ENCODE results near the gene DAZAP1.

The DAZAP1 gene

DNA sequence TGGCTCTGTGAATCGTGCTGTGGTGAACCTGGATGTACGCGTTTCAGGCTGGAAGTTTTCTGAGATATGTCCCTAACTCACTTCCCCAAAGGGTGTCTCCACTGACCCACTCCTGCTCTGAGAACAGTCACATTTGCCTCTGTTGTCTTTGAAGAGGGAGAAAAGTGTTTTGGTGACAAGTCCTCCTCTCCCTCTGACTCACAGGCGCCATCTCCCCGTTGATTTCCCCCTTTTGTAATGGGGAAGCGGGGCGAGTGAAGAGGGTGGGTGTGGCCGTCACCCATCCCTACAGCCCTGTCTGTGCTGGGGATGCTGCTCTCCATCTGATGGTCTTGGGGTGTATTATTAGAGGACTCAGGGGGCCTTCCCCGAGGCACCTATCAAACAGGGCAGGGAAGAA is 52.1 kb downstream of the DAZAP1 start:
- no peak for DNase-seq (ENCODE audit: low spot score)

DNA sequence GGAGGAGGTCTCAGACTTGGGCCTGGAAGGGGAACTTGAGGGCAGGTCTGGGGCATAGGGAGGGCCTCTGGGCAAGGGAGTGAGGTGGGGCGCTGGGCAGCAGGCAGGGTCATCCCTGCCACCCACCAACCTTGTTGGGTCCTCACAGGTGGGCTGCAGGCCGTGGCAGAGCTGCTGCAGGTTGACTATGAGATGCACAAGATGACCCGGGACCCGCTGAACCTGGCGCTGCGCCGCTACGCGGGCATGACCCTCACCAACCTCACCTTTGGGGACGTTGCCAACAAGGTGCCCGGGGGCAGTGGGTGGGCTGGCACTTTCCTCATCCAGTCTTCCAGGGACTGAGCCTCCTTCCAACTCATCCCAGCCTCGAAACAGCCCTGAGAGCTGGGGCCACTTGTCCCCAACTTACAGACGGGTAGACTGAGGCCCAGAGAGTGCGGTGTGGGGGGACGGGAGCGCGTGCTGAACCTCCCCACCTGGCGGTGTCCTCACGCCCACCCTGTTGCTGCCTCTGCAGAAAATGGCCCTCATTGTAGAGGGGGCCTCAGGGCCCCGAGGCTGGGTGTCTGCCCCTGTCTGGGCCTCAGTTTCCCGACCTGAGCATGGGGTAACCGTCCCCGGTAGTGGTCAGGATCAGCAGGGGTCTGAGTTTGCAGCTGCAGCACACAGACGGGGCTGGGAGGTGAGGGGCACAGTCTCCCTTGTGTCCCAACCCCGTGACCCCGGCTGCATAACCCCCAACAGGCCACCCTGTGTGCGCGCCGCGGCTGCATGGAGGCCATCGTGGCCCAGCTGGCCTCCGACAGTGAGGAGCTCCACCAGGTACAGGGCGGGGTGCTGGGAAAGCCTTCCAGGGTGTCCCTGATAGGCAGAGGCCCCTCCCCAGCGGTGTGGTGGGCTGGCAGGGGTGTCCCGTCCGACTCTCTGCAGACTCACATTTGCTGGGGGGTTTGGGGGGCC is 52.9 kb downstream of the DAZAP1 start:
- no peak for DNase-seq (ENCODE audit: low spot score)

DNA sequence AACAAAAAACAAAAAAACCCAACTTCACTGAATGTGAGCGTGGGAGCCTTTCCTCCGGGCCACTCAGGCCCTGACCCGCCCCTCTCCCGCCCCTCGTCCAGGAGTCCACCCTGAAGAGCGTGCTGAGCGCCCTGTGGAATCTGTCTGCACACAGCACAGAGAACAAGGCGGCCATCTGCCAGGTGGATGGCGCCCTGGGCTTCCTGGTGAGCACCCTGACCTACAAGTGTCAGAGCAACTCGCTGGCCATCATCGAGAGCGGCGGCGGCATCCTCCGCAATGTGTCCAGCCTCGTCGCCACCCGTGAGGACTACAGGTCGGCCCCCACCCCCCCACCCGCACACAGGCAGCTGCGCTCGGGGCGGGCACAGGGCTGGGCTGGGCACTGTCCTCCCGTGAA is 54.5 kb downstream of the DAZAP1 start:
- DNase-seq (ENCODE audit: low spot score), result no peak

DNA sequence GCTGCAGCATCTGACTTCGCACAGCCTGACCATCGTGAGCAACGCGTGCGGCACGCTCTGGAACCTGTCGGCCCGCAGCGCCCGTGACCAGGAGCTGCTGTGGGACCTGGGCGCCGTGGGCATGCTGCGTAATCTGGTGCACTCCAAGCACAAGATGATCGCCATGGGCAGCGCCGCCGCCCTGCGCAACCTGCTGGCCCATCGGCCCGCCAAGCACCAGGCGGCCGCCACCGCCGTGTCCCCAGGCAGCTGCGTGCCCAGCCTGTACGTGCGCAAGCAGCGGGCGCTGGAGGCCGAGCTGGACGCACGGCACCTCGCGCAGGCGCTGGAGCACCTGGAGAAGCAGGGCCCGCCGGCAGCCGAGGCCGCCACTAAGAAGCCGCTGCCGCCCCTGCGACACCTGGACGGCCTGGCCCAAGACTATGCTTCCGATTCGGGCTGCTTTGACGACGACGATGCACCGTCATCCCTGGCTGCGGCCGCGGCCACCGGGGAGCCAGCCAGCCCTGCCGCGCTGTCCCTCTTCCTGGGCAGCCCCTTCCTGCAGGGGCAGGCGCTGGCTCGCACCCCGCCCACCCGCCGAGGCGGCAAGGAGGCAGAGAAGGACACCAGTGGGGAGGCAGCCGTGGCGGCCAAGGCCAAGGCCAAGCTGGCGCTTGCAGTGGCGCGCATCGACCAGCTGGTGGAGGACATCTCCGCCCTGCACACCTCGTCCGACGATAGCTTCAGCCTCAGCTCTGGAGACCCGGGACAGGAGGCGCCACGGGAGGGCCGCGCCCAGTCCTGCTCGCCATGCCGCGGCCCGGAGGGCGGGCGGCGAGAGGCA is 58.0 kb downstream of the DAZAP1 start:
- peak; percentile 63 for DNase-seq (ENCODE audit: low spot score)

DNA sequence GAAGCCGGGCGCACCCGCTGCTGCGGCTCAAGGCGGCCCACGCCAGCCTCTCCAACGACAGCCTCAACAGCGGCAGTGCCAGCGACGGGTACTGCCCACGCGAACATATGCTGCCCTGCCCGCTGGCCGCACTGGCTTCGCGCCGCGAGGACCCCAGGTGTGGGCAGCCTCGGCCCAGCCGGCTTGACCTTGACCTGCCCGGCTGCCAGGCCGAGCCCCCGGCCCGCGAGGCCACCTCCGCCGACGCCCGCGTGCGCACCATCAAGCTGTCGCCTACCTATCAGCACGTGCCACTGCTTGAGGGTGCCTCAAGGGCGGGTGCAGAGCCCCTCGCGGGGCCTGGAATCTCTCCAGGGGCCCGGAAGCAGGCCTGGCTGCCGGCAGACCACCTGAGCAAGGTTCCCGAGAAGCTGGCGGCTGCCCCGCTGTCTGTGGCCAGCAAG is 58.7 kb downstream of the DAZAP1 start:
- no peak for DNase-seq (ENCODE audit: low spot score)

DNA sequence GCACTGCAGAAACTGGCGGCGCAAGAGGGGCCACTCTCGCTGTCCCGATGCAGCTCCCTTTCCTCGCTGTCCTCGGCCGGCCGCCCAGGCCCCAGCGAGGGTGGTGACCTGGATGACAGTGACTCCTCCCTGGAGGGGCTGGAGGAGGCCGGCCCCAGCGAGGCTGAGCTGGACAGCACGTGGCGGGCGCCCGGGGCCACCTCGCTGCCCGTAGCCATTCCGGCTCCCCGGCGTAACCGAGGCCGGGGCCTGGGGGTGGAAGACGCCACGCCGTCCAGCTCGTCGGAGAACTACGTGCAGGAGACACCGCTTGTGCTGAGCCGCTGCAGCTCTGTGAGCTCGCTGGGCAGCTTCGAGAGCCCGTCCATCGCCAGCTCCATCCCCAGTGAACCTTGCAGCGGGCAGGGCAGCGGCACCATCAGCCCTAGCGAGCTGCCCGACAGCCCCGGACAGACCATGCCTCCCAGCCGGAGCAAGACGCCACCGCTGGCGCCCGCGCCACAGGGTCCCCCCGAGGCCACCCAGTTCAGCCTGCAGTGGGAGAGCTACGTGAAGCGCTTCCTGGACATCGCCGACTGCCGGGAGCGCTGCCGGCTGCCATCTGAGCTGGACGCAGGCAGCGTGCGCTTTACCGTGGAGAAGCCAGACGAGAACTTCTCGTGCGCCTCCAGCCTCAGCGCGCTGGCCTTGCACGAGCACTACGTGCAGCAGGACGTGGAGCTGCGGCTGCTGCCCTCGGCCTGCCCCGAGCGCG is 59.3 kb downstream of the DAZAP1 start:
- no peak for DNase-seq (ENCODE audit: low spot score)

DNA sequence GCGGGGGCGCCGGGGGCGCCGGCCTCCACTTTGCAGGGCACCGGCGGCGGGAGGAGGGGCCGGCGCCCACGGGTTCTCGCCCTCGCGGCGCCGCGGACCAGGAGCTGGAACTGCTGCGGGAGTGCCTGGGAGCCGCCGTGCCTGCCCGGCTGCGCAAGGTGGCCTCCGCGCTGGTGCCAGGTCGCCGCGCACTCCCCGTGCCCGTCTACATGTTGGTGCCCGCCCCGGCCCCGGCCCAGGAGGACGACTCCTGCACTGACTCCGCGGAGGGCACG is 59.8 kb downstream of the DAZAP1 start:
- no peak for DNase-seq (ENCODE audit: low spot score)

DNA sequence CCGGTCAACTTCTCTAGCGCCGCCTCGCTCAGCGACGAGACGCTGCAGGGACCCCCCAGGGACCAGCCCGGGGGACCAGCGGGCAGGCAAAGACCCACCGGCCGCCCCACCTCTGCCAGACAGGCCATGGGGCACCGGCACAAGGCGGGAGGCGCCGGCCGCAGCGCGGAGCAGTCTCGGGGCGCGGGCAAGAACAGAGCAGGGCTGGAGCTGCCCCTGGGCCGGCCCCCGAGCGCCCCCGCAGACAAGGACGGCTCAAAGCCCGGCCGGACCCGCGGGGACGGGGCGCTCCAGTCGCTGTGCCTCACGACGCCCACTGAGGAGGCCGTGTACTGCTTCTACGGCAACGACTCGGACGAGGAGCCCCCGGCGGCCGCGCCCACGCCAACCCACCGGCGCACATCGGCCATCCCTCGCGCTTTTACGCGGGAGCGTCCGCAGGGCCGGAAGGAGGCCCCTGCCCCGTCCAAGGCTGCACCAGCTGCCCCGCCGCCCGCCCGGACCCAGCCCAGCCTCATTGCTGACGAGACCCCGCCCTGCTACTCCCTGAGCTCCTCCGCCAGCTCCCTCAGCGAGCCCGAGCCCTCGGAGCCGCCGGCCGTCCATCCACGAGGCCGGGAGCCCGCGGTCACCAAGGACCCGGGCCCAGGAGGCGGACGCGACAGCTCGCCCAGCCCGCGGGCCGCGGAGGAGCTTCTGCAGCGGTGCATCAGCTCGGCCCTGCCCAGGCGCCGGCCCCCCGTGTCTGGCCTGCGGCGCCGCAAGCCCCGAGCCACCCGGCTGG is 60.3 kb downstream of the DAZAP1 start:
- DNase-seq (ENCODE audit: low spot score), result no peak

DNA sequence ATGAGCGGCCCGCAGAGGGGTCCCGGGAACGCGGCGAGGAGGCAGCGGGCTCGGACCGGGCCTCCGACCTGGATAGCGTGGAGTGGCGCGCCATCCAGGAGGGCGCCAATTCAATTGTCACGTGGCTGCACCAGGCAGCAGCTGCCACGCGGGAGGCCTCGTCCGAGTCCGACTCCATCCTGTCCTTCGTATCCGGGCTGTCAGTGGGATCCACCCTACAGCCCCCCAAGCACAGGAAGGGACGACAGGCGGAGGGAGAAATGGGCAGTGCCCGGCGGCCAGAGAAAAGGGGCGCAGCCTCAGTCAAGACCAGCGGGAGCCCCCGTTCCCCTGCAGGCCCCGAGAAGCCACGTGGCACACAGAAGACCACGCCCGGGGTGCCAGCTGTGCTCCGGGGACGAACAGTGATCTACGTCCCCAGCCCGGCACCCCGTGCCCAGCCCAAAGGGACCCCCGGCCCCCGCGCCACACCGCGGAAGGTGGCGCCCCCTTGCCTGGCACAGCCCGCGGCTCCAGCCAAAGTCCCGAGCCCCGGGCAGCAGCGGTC is 61.0 kb downstream of the DAZAP1 start:
- DNase-seq (ENCODE audit: low spot score), result no peak

DNA sequence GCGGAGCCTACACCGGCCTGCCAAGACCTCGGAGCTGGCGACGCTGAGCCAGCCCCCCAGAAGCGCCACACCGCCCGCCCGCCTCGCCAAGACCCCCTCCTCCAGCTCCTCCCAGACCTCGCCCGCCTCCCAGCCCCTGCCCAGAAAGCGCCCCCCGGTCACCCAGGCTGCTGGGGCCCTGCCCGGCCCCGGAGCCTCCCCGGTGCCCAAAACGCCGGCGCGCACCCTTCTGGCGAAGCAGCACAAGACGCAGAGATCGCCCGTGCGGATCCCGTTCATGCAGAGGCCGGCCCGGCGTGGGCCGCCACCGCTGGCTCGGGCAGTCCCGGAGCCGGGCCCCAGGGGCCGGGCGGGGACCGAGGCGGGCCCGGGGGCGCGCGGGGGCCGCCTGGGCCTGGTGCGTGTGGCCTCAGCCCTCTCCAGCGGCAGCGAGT is 61.5 kb downstream of the DAZAP1 start:
- peak; percentile 79 for DNase-seq (ENCODE audit: low spot score)

DNA sequence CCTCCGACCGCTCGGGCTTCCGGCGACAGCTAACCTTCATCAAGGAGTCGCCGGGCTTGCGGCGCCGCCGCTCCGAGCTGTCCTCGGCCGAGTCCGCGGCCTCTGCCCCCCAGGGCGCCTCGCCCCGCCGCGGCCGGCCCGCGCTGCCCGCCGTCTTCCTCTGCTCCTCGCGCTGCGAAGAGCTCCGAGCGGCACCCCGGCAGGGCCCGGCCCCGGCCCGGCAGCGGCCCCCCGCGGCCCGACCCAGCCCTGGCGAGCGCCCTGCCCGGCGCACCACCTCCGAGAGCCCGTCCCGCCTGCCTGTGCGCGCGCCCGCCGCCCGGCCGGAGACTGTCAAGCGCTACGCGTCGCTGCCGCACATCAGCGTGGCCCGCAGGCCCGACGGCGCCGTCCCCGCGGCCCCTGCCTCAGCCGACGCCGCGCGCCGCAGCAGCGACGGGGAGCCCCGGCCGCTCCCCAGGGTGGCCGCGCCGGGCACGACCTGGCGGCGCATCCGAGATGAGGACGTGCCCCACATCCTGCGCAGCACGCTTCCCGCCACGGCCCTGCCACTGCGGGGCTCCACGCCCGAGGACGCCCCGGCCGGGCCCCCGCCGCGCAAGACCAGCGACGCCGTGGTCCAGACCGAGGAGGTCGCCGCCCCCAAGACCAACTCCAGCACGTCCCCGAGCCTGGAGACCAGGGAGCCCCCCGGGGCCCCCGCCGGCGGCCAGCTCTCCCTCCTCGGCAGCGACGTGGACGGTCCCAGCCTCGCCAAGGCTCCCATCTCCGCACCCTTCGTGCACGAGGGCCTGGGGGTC is 62.1 kb downstream of the DAZAP1 start:
- peak; percentile 81 for DNase-seq (ENCODE audit: low spot score)

DNA sequence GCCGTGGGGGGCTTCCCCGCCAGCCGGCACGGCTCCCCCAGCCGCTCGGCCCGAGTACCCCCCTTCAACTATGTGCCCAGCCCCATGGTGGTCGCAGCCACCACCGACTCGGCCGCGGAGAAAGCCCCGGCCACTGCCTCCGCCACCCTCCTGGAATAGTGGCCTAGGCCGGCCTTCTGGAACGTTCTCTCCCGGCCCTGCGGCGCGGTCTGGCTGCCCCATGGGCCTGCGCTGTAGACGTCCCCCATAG is 62.6 kb downstream of the DAZAP1 start:
- DNase-seq (ENCODE audit: low spot score), result no peak

DNA sequence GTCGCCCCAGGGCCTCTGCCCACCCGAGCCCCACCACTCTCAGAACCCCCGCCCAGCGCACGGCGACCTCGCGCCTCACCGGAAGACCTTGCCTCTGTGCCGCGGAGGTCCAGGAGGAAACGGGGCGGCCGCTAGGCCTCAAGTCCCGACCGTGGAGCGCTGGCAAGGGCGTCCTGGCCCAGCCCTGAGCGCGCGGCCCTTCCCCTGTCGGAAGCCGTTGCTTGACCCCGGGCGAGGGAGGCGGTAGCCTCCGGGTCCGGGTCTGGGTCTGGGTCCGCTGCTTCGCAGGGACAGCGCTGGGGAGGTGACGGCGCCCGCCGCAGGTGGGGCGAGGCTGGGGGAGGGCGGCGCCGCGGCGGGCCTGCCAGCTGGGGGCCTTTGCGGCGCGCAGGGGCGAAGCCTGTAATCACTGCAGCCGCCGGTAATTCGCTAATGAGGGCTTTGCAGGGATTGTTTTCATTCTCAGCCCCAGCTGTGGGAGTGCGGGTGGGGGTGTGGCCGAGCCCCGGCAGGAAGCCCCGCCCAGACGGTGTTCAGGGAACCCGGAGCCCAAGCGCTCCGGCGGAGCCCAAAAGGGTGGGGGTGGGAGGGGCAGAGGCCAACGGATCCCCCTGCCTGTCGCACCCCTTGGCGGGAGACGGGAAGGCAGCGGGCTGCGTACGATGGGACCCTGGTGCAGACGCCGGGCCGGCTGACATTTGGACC is 63.1 kb downstream of the DAZAP1 start:
- peak; percentile 96 for DNase-seq (ENCODE audit: low spot score)

DNA sequence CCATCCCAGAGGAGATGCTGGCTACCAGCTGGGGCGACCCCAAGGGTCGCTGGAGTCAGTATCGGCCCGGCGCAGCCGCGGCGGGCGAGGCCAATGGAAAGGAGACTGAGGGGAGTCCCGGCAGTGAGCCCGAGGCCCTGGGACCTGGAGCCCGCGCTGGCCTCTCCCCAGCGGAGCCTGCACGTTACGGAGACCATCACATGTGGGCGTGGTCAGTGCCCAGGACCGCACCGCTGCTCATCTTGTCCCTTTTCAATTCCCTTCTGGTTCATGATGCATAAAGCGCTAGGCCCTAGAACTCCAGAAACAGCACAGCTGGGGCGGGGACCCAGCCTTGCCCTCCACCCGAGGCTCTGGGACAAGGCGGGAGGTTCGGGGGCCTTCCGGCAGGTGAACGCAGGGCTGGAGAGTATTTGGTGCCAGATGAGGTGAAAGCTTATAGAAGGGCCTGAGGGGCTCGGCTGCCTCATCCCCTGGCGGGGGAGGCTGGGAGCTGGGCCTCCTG is 63.7 kb downstream of the DAZAP1 start:
- DNase-seq (ENCODE audit: low spot score), result peak; percentile 64

DNA sequence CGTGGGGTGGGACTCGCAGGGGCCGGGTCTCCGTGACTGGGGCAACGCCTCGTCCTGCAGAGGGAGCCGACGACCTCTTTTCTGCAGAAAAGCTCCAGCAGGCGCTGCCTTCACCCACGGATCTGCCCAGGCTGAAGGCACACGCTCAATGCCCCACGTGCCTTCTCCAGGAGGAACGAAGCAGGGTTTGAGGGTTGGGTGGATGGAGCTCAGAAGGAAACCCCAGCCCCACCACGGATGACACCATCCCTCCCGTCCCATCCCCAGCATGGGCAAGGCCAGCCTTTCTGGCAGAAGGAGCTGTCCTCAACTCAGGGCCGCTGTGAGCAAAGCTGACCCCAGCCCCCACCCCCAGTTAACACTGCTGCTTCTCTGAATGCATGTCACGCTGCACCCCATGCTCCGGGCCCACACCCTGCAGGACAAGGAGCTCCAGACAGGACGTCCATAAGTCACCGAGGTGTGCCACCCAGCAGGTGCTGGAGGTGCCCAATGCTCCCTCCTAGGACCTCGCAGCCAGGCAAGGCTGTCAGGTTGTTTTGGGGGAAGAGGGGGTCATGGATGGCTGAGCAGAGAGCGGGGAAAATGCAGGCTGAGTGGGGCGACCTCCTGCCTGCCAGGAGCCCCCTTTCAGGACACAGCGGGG is 64.3 kb downstream of the DAZAP1 start:
- DNase-seq (ENCODE audit: low spot score), result peak; percentile 67

DNA sequence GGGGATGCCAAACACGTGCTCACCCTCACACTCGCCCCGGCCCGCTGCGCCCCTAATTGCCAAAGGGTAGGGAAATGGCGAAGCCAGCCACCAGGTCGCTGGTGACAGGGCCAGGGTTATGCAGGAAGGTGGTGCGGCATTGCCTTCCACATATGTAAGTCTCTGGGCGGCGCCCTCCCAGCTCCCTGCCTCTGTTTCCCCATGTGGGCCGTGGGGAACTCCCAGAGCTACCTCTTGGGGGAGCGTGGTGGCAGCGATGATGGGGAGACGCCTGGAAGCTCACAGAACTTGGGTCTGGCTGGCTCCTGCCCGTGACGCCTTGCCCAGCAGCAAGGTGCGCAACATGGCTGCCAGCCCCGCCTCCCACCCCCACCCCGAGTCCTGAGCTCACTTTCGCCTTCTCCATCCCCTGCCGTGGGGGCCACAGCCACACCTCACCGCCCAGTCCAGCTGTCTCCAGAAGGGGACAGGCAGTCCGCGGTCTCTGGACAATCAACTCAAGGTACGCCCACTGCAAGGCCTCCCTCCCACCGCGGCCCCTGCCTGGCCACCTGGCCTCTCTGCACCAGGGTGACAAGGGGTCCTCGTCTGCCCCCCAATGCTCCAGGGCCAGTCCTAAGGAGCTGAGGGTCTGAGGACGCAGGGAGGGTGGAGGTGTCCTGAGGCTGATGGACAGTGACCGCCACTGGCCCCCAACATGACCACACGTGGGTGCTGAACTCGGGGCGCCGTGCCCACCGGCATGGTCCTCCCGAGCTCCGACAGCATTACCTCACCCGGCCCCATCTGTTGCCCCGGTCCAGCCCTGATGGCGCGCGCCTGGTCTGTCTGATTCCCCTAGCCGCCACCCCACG is 65.1 kb downstream of the DAZAP1 start:
- DNase-seq (ENCODE audit: low spot score), result no peak

DNA sequence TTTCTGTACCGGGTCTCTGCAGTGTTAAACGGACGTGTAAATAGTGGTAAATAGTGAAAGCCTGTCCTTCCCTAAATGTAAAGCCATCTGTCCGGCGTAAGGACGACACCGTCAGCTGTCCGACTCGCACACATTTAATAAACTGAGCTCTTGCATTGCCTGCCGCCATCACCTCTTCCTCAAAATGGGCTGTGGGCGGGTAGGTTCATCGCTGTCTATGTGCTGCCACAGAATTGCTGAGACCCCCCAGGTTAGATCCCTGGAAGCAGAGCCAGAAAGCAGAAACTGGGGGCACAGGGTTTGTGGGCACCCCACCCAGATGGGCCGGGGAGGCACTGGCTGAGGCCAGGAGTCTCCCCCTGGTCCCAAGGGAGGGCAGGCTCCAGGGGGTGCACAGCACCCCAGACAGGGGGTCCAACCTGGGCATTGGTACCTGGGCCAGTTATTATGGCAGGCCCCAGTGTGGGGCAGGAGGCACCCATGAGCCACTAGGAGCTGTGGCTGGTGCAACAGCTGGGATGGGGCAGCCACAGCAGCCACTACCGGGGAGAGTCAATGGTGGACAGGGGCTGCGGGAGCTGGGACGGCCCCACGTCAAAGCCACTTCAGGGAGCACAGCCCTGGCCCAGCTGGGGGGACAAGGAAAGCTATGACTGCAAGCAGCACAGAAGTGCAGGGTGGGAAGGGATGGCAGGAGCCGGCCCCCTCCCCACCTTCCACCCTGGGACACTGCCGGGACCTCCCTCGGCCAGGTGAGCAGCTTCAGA is 65.9 kb downstream of the DAZAP1 start:
- no peak for DNase-seq (ENCODE audit: low spot score)
